ENCODE results near the gene SSBP3. TPM values are rescaled to one million over a fixed set of nuclear protein-coding genes. Genes with fewer than 3 reads are reported as not detected.

Gene SSBP3
- total and polyA plus RNA-seq, 9 of the 15 experiments (the other 6 are each of a cell fraction or from before 2014, with no cell fraction given) = 8.7 to 108 (median 33.8) TPM

GRCh38 chr1:54248966-54249365, 157.2 kb downstream of the SSBP3 start:
- ChIA-PET POLR2A (interaction anchor here (0.7 to 1.0 kb wide), 2 partner anchors 15 to 16 kb away, joined by 3 to 4 read pairs; no protein-coding TSS in a partner anchor), CTCF (ENCODE audit: low intra/inter-chr PET ratio) (interaction anchor here (0.6 kb wide), 1 partner anchor 120 kb away, joined by 3 read pairs; no protein-coding TSS in a partner anchor)
- Histone ChIP-seq H4K20me1 (replicated peaks; ENCODE audit: control insufficient read depth, insufficient read depth, low read length) (no peaks in the 10 kb centered on the region; the same call in 1 of the 2 replicates), H2AFZ (ENCODE audit: low read depth, low read length) (no peak overlapping the region), H3K4me3 (no peak overlapping the region), H3K27ac (ENCODE audit: extremely low read depth, low read depth, low read length) (no peak overlapping the region), H3K9ac (ENCODE audit: insufficient read depth in 1 of 2, low read depth in 2 of 2, low read length in 2 of 2) (no peak overlapping the region), H3K27me3 (ENCODE audit: control insufficient read depth in 2 of 2, insufficient read depth in 2 of 2, low read length in 2 of 2) (no peaks in the 10 kb centered on the region), H3K4me1 (replicated peaks in 1 of 2; ENCODE audit: control insufficient read depth in 2 of 2, insufficient read depth in 2 of 2, low read length in 2 of 2) (peaks cover 0 to 4% of the 10 kb centered on the region in 2 experiments; a peak in 2 of 5 replicates), H3K4me2 (ENCODE audit: insufficient read depth, low read length) (no peak overlapping the region), H3K9me3 (replicated peaks; ENCODE audit: control insufficient read depth, insufficient read depth, low read depth, low read length) (no peaks in the 10 kb centered on the region), H3K79me2 (ENCODE audit: control insufficient read depth, insufficient read depth, low read length) (no peaks in the 10 kb centered on the region), H3K9me1 (ENCODE audit: control insufficient read depth, insufficient read depth, low read length) (no peaks in the 10 kb centered on the region), H3K36me3 (ENCODE audit: control insufficient read depth, insufficient read depth, low read length) (peaks cover 62% of the 10 kb centered on the region; the same call in 2 of the 3 replicates)
- in situ Hi-C loops (cut with MboI) = no loop called here
- FAIRE-seq (no peak), DNase-seq (ENCODE audit: extremely low read depth in 1 of 4, low spot score in 3 of 4) (no peak), ATAC-seq (no peak)
- no TSS peak for BruUV-seq (replicated peaks)
- TF ChIP-seq CBFA2T2 (conservative IDR thresholded peaks at IDR 0.05) (no peak), TFAP4 (CRISPR knock-in tag; IDR thresholded peaks at IDR 0.05; ENCODE audit: borderline replicate concordance) (0 out of 2 replicates have a peak, but pooled peaks have one; percentile 13)
- WGBS (ENCODE audit: insufficient coverage, low coverage, missing lambda C conversion rate) = 75% methylated on average over 4 of the region's 4 CpGs
- intact Hi-C loops (cut with micrococcal nuclease) = no loop called here

- no TSS peak for BruUV-seq (replicated peaks)
- no peaks in the 10 kb centered on the region for H3K9me1 ChIP-seq (ENCODE audit: control insufficient read depth, insufficient read depth, low read length)
- DNase-seq (ENCODE audit: extremely low read depth in 1 of 4, low spot score in 3 of 4) = no peak
- 75% methylated on average over 11 of the region's 11 CpGs for WGBS (ENCODE audit: insufficient coverage, low coverage, missing lambda C conversion rate)
- H3K27ac ChIP-seq (ENCODE audit: extremely low read depth, low read depth, low read length) = no peak overlapping the region
- H3K9me3 ChIP-seq (replicated peaks; ENCODE audit: control insufficient read depth, insufficient read depth, low read depth, low read length) = no peaks in the 10 kb centered on the region
- in situ Hi-C loops (cut with MboI) = no loop called here
- H3K79me2 ChIP-seq (ENCODE audit: control insufficient read depth, insufficient read depth, low read length) = no peaks in the 10 kb centered on the region
- no peak; the same call in 2 of the 3 replicates for ATAC-seq
- H3K4me2 ChIP-seq (ENCODE audit: insufficient read depth, low read length) = no peak overlapping the region
- ChIA-PET POLR2A (interaction anchor here (1.0 kb wide), 1 partner anchor 17 kb away, joined by 3 read pairs; no protein-coding TSS in a partner anchor), CTCF (ENCODE audit: low intra/inter-chr PET ratio) (no interaction called here)
- no peak overlapping the region for H3K4me3 ChIP-seq
- peaks cover 3% of the 10 kb centered on the region; the same call in 1 of the 2 replicates for H4K20me1 ChIP-seq (replicated peaks; ENCODE audit: control insufficient read depth, insufficient read depth, low read length)
- peaks cover 0 to 4% of the 10 kb centered on the region in 2 experiments; a peak in 2 of 5 replicates for H3K4me1 ChIP-seq (replicated peaks in 1 of 2; ENCODE audit: control insufficient read depth in 2 of 2, insufficient read depth in 2 of 2, low read length in 2 of 2)
- peak overlapping the region in 1 of 2 experiments; percentile 54; a peak in 2 of 4 replicates for H3K9ac ChIP-seq (ENCODE audit: insufficient read depth in 1 of 2, low read depth in 2 of 2, low read length in 2 of 2)
- FAIRE-seq = peak; percentile 46
- H3K36me3 ChIP-seq (ENCODE audit: control insufficient read depth, insufficient read depth, low read length) = peaks cover 69% of the 10 kb centered on the region; the same call in 2 of the 3 replicates
- H2AFZ ChIP-seq (ENCODE audit: low read depth, low read length) = no peak overlapping the region
- no peaks in the 10 kb centered on the region for H3K27me3 ChIP-seq (ENCODE audit: control insufficient read depth in 2 of 2, insufficient read depth in 2 of 2, low read length in 2 of 2)
- intact Hi-C loops (cut with micrococcal nuclease) = no loop called here
- TF ChIP-seq ZNF740 (CRISPR knock-in tag; IDR thresholded peaks at IDR 0.05) = no peak
- TF ChIP-seq ZNF740 (tag; IDR thresholded peaks at IDR 0.05) = no peak
- no peak for TF ChIP-seq POLR3A (IDR thresholded peaks at IDR 0.05; ENCODE audit: borderline replicate concordance, extremely low read depth, insufficient read depth, insufficient read length)
- peak; percentile 42; the same call in 1 of the 2 replicates for TF ChIP-seq NFE2L1 (tag; IDR thresholded peaks at IDR 0.05; ENCODE audit: borderline replicate concordance, low read depth)
- peak; percentile 69 for TF ChIP-seq ZNF316 (IDR thresholded peaks at IDR 0.05)
- no peak for TF ChIP-seq ZHX1 (conservative IDR thresholded peaks at IDR 0.05; ENCODE audit: low read length)
Measured at GRCh38 chr1:54247863-54248515, 158.2 kb downstream of the SSBP3 start.
